AG04450 (cell line): Measurements from ENCODE around the gene NCBP2L. TPM values are rescaled to one million over a fixed set of nuclear protein-coding genes. Genes with fewer than 3 reads are reported as not detected.

Experiments
- CTCF ChIA-PET: fragments of 300-600, 350-600 bp; formaldehyde crosslinking; extraction: SDS; loops from one replicate; lab custom pipeline; 2022; ENCODE audit warnings: antibody characterized with exemption, inconsistent platforms; lab: Charles Lee
- POLR2A ChIA-PET: fragments of 350-600 bp; formaldehyde crosslinking; extraction: SDS; loops from one replicate; lab custom pipeline; 2021; ENCODE audit warnings: antibody characterized with exemption, inconsistent platforms; lab: Yijun Ruan, JAX
- DNase-seq: peaks from one replicate; pipeline ENCODE4 v3.0.0-alpha.2; 2011; ENCODE audit warnings: low read depth, low spot score
- H3K27ac ChIP-seq: one replicate; pipeline ENCODE4 v1.5.1; 2012; ENCODE audit warnings: low read depth, low read length, control low read depth
- H3K27me3 ChIP-seq: one replicate; pipeline ENCODE4 v1.6.0; 2012; ENCODE audit warnings: low read length; ENCODE audit not compliant: control insufficient read depth, insufficient read depth
- H3K4me3 ChIP-seq: 2 replicates; pipeline ENCODE4 v1.5.1; 2011; ENCODE audit warnings: mild to moderate bottlenecking, low read depth, low read length, control low read depth
- H3K9me3 ChIP-seq: 2 replicates; pipeline ENCODE4 v1.5.1; 2012; ENCODE audit warnings: low read length; ENCODE audit not compliant: control insufficient read depth, insufficient read depth
- polyA plus RNA-seq: library from polyadenylated mRNA; depleted of rRNA; stranded (reverse); fragments of >200 nt; gene quantifications from 2 replicates; pipeline ENCODE4 v1.2.3, GENCODE V29; 2011
- TF ChIP-seq, protein P1 (sequence below): IDR thresholded peaks from 2 replicates; pipeline ENCODE4 v1.5.1; 2011; ENCODE audit warnings: low read depth, low read length, control low read depth, inconsistent platforms

NCBP2L gene
- polyA plus RNA-seq, 1 experiment = not detected

DNA sequence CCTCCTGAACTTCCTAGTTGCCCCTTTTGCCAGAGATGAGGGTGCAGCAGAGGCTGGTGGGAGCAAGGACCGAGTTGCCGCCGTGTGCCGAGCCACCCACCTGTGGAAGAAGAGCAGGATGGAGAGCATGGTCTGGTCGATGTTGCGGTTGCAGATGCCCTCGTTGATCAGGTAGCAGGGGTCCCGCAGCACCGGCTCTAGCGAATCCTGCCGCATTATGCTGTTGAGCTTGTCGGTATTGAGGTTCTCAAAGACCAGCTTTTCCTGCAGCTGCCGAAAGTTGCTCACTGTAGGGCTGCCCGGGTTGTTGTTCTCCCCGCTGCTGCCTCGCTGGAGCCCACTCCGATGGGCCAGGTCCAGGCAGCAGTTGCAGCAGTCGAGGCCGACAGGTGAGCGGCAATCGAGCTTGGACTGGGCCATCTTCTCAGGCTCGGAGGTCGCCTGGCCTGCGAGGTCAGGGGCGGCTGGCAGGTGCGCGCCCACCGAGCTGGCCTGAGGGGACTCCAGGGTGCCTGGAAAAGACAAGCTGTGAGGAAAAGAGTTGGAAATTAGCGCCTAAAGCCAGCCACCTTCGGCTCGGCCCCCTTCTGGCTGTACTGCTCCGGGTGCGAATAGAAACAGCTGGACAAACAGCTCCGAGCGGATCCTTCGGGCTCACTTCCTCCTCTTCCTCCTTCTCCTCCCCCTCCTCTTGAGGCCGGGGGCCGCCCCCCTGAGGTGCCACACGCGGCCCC lies 2.4 kb upstream of the NCBP2L start:
- H3K4me3 ChIP-seq = peak overlapping the region; percentile 50
- ChIA-PET CTCF (interaction anchor here (0.9 to 4.9 kb wide), 10 partner anchors 37 to 749 kb away, joined by 3 to 63 read pairs (median 5); no protein-coding TSS in a partner anchor), POLR2A (no interaction called here)
- no peaks in the 10 kb centered on the region for H3K9me3 ChIP-seq
- DNase-seq = no peak
- peaks cover 26% of the 10 kb centered on the region for H3K27me3 ChIP-seq
- TF ChIP-seq, protein P1, sequence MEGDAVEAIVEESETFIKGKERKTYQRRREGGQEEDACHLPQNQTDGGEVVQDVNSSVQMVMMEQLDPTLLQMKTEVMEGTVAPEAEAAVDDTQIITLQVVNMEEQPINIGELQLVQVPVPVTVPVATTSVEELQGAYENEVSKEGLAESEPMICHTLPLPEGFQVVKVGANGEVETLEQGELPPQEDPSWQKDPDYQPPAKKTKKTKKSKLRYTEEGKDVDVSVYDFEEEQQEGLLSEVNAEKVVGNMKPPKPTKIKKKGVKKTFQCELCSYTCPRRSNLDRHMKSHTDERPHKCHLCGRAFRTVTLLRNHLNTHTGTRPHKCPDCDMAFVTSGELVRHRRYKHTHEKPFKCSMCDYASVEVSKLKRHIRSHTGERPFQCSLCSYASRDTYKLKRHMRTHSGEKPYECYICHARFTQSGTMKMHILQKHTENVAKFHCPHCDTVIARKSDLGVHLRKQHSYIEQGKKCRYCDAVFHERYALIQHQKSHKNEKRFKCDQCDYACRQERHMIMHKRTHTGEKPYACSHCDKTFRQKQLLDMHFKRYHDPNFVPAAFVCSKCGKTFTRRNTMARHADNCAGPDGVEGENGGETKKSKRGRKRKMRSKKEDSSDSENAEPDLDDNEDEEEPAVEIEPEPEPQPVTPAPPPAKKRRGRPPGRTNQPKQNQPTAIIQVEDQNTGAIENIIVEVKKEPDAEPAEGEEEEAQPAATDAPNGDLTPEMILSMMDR = no peak
- no peak overlapping the region for H3K27ac ChIP-seq

DNA sequence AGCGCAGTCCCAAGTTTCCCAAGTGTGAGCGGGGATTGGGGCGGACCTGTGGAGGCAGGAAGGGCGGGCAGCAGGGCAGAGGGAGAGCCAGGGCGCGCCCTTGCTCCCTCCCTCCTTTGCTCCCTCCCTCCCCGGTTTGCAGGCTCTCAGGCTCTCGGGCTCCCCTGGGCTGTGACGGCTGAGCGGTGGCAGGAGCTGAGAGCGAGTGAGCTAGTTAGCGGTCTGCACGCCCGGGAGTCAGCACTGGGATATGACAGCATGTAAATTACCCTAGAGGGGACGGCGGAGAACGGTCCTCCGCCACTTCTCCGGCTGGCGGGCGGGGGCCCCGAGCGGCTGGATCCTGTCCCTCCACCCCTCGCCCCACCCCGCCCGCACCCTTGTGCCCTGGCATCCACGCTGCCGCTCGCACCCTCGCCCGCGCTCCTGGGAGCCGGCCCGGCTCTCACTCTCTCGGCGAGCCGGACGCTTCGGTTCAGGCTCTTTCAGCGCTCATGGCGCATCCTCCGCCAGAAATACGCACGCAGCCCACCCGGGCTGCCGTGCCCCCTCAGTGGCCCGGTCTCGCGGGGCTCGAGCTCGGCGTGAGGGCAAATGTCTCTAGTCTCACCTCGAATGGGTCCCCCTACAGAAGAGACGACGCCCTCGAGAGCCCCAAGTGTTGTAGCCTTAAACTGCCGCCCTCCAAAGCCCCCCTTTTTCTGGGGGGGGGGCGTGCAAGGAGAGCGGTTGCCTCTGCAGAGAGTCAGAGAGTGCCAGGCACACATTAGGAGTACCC lies 1.6 kb upstream of the NCBP2L start, which contains the start of gene TSC22D3:
TSS of gene TSC22D3 (minus strand) at position 54 of the 778 bp plus-strand sequence. CDS start 368 bp downstream, outside the sequence.
- peak within 1 kb of the TSS; percentile 50 for H3K4me3 ChIP-seq
- H3K9me3 ChIP-seq = no peaks in the 10 kb centered on the region
- POLR2A ChIA-PET = interaction anchor here (0.9 kb wide), 1 partner anchor 60 kb away, joined by 5 read pairs; no protein-coding TSS in a partner anchor
- peaks cover 26% of the 10 kb centered on the region for H3K27me3 ChIP-seq
- no peak within 1 kb of the TSS for H3K27ac ChIP-seq
- DNase-seq = no peak
- TF ChIP-seq, protein P1 = no peak
- CTCF ChIA-PET = interaction anchor here (0.6 to 4.9 kb wide), 9 partner anchors 37 to 238 kb away, joined by 3 to 63 read pairs (median 4); no protein-coding TSS in a partner anchor

GRCh38 chrX:107776649-107777535 lies 641 bp upstream of the NCBP2L start:
- no peak overlapping the region for H3K27ac ChIP-seq
- H3K9me3 ChIP-seq = no peaks in the 10 kb centered on the region
- peak overlapping the region; percentile 50 for H3K4me3 ChIP-seq
- peak; percentile 62 for DNase-seq
- H3K27me3 ChIP-seq = peaks cover 22% of the 10 kb centered on the region
- TF ChIP-seq, protein P1 = peak; percentile 60
- CTCF ChIA-PET = interaction anchor here (0.6 to 4.9 kb wide), 18 partner anchors 9 to 883 kb away, joined by 3 to 63 read pairs (median 5); partner anchors contain the start of gene MID2
- POLR2A ChIA-PET = interaction anchor here (0.7 to 0.9 kb wide), 2 partner anchors 61 to 119 kb away, joined by 5 to 7 read pairs; no protein-coding TSS in a partner anchor

DNA sequence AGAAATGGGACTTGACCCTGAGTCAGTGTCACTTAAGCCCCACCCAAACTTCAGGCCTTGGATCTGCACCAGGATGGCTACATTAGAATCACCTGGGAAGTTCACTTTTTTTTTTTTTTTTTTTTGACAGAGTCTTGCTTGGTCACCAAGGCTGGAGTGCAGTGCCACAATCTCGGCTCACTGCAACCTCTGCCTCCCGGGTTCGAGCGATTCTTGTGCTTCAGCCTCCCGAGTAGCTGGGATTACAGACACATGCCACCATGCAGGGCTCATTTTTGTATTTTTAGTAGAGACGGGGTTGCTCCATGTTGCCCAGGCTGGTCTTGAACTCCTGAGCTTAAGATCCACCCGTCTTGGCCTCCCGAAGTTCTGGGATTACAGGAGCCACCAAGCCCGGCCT lies 3.0 kb downstream of the NCBP2L start:
- CTCF ChIA-PET = interaction anchor here (0.6 to 0.9 kb wide), 3 partner anchors 126 to 785 kb away, joined by 3 to 5 read pairs (median 4); no protein-coding TSS in a partner anchor
- no peak for DNase-seq
- Histone ChIP-seq H3K27me3 (no peaks in the 10 kb centered on the region), H3K27ac (no peak overlapping the region), H3K4me3 (no peak overlapping the region), H3K9me3 (no peaks in the 10 kb centered on the region)
- POLR2A ChIA-PET = no interaction called here
- TF ChIP-seq, protein P1 = no peak
